Measurements from ENCODE around the gene UST.

Gene UST, protein sequence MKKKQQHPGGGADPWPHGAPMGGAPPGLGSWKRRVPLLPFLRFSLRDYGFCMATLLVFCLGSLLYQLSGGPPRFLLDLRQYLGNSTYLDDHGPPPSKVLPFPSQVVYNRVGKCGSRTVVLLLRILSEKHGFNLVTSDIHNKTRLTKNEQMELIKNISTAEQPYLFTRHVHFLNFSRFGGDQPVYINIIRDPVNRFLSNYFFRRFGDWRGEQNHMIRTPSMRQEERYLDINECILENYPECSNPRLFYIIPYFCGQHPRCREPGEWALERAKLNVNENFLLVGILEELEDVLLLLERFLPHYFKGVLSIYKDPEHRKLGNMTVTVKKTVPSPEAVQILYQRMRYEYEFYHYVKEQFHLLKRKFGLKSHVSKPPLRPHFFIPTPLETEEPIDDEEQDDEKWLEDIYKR

DNA sequence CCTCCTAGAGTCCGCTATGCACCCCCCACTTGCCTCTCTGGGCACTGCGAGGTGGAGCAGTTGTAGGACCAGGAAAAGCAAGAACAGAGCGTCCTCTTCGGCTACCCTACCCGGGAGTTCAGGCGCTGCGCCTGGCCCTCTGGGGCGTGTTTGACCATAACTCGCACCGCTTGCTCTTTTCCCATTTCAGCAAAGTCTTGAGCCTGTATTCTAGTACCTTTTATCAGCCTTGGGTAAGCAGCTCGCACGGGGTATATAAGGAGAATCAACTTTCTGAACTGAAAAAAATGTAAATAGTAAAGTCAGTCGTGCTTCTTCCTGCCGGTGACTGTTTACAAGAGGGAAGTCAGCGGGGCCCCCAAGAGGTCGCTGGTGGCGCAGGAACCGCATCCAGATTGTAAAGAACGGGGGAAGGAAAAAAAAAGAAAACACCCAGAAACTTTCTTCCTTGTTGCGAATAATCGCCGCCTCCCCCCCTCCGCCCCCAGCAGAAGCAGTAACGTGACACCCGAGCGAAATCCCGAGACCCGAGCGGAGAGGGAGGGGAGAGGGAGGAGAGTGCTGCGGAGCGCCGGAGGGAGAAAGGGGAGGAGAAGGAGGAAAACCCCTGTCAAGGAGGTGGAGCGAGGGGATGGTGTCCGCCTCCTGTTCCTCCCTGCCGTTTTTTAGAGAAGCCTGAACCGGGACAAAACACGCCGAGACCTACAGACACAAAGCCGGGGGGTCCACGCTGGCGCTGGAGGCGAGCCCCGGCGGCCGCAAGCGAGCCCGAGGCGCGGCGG is at the start of gene UST:
Gene UST, plus strand, starts transcription at position 668 of the 782 bp plus-strand sequence. CDS start 401 bp downstream, outside the sequence.
- DNase-seq (ENCODE audit: low read depth), result peak; percentile 90

DNA sequence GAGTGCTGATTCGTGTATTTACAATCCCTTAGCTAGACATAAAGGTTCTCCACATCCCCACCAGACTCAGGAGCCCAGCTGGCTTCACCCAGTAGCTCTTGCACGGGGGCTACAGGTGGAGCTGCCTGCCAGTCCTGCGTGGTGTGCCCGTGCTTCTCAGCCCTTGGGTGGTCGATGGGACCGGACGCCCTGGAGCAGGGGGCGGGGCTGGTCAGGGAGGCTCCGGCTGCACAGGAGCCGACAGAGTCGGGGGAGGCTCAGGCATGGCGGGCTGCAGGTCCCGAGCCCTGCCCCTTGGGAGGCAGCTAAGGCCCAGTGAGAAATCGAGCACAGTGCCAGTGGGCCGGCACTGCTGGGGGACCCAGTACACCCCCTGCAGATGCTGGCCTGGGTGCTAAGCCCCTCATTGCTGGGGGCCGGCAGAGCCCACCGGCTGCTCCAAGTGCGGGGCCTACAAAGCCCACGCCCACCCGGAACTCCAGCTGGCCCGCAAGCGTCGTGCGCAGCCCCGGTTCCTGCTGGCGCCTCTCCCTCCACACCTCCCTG is 48.9 kb upstream of the UST start:
- DNase-seq (ENCODE audit: low read depth), result no peak

DNA sequence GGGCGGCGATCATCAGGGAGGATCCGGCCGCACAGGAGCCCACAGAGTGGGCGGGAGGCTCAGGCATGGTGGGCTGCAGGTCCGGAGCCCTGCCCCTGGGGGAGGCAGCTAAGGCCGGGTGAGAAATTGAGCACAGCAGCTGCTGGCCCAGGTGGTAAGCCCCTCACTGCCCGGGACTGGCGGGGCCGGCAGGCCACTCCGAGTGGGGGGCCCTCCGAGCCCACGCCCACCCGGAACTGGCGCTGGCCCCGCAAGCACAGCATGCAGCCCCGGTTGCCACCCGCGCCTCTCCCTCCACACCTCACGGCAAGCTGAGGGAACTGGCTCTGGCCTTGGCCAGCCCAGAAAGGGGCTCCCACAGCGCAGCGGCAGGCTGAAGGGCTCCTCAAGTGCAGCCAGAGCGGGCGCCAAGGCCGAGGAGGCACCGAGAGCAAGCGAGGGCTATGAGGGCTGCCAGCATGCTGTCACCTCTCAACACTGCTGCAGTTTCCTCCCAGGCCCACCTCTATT is 48.1 kb upstream of the UST start:
- no peak for DNase-seq (ENCODE audit: low read depth)

DNA sequence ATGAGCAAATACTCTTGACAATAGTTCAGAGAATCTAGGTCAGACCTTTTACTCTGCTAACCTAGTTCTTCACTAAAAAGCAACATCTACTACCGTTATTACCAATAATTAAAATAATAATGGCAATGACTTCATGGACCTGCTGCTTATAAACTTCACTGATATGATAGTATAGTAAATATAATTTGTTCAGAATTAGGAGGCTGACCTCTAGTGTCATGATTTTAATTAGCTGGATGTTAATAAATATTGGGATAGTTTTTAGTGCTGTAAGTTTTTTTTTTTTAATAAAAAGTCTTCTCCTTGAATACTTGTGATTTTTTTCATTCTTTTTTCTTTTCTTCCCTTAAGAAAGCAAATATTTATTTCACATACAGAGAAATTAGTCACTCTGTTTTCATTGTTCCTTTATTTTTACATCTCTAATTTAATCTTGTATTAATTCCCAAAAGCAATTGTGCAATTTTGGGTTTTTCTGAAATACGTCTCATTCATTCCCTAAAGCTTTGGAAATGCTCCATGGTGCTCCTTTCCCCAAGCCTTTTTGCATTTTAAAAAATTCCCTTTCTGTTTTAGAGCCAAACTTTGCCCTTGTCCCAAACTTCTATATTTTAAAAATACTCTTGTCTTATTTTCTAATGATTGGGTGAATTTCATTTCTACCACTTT is 46.6 kb upstream of the UST start:
- DNase-seq (ENCODE audit: low read depth), result peak; percentile 6

DNA sequence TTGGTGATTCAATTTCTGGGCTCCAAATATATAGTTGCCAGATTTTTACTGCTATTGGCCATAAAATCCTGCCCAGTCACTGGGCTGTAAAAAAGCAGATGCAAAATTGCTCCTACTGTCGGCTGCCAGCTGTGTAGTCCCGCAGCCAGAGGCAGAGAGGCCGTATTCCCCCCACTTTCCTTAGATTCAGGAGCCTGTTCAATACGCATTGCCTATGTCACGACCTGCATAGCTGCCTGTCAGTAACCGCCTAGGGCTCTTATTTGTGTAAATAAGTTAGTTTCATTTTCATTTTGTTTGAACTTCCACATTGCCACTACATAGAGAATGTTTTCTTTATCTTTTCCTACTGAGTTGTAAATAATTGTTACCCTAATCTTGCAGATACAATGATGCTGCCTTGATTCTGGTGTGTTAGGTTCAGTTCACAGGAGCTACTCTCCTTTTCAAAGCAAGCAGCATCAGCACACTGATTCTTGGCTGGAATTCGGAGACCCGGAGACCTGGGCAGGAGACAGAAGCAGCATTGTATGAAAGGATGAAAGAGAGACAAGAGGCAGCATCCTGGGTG is 46.0 kb upstream of the UST start:
- DNase-seq (ENCODE audit: low read depth), result peak; percentile 73

DNA sequence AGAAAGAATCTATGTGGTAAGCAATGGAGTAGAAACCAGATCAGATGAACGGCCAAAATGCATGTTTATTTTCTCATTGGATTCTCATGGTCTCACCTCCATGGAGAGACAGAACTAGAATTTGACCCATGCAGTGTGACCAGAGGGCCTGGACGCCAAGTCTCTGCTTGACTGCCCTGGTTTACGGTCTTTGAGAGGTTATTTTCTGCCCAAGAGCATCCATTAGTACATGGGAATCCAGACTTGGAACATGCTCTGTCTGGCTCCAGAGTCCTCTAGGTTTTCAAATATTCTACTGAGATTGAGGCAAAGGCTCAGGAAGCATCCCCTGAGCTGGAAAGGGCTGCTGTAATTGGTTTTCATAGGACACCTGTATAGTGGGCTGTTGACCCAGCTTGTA is 45.5 kb upstream of the UST start:
- no peak for DNase-seq (ENCODE audit: low read depth)

DNA sequence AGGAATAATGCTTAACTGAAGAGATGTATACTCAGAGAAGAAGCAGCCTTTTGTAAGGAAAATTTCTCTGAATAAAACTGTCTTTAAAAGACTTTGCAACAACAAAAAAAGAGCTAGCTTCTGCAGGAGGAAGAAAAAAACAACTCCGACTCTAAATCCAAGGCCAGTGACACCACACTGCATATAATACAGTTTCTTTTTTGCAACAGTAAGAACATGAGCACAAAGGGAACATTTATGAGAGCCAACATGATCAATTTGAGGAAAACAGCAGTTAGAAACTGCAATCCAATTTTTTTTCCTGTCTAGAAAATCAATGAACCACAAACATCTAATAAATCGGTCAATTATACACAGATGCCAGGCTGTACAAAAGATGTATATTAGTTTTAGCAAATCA is 42.9 kb upstream of the UST start:
- DNase-seq (ENCODE audit: low read depth), result no peak

DNA sequence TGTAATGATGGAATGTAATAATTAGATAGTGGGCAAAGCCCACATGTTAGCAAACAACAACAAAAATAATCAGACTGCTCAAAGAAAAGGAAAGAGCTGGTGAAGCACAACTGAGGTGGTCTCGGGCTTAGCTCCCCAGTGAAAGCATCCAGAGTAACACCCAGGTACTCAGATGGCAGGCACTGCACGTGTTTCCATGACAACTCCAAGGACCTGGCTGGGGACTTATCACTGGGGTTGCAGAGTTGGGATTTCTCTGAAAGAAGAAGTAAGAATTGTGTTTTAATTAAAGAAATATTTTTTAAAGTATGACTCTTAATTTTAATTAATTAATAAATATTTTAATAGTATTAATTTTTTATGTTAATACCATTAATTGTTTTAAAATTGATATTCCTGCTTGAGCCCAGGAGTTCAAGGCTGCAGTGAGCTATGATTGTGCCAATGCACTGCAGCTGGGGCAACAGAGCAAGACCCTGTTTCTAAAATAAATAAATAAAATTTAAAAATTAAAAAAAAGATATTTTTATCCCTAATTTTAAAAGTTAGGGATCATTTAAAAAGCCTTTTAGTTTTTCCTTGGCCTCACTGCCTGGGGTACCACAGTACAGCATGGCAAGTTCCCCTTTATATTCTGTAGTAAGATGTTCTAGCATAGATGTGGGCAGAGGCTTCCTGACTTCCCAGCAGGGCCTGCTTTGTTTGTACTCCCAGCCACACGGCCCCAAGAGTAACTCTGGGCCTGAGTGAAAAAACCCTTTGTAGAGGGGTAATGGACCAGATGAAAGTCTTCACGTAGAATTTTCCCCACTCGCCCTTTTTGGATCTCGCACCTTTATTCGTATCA is 42.2 kb upstream of the UST start:
- no peak for DNase-seq (ENCODE audit: low read depth)

DNA sequence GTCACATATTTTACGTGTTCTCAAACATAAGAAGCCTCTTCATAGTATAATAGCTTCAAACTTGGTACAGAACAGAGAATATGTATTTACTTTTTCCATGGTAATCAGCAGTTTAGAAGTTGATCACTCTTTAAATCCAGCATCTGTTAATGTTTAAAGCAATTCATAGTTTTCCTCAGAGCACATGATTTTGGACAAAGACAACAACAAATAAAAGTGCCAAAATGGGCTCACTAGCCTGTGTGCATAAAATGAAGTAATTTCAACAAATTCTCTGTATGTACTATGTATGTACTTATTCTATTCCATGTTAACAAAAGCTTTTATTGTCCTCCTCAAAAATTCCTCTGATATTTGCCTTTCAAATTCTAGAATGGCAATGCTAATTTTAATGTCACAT is 38.1 kb upstream of the UST start:
- no peak for DNase-seq (ENCODE audit: low read depth)

DNA sequence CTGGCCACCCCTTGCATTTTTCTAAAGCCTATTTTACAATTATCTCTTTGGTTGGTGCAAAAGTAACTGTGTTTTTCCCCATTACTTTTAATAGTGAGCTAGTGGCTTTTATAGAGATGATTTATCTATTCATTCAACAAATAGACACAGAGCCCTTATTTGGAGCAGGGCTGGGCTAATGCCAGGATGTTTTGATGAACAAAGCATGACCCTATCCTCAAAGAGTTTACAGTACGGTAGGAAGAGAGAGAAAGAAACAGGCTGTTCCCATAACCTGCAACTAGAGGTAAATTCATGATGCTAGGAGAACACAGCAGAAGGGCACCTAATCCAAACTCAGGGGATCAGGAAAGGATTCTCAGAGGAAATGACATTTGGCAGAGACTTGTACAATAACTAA is 37.3 kb upstream of the UST start:
- peak; percentile 8 for DNase-seq (ENCODE audit: low read depth)

DNA sequence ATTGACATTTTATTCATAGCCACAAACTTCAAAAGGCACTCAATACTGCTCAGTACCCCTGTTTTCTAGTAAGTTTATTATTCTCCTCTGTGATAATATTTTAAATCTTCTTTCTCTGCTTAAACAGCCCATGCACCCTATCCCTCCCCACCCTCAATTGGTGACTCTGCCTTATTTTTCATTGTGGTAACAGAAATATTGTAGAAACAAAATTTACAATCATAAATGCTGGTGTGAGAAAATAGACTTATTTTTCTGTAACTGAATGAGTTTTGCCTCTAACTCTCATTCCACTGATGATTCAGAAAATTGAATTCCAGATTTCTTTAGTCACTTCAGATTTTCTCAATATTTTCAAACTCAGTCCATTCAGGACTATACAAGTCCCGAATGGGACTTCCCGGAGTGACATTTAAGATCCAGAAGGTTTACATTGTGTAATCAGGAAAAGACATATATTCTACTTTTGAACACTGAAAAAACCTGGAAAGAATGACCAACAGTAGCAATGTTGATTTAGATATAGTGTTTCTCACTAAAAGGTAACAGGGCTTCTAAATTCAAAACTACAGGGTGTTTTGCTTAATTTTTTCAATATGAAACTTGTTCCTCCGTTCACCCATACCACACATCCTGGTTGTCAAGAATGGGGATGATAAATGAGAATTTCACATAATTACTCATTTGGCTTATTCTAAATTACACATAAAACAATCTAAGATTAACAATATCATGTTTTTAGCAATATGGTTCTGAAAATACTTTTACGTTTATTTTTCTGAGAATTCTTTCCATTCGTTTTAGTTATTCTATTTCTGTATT is 34.8 kb upstream of the UST start:
- peak; percentile 44 for DNase-seq (ENCODE audit: low read depth)

DNA sequence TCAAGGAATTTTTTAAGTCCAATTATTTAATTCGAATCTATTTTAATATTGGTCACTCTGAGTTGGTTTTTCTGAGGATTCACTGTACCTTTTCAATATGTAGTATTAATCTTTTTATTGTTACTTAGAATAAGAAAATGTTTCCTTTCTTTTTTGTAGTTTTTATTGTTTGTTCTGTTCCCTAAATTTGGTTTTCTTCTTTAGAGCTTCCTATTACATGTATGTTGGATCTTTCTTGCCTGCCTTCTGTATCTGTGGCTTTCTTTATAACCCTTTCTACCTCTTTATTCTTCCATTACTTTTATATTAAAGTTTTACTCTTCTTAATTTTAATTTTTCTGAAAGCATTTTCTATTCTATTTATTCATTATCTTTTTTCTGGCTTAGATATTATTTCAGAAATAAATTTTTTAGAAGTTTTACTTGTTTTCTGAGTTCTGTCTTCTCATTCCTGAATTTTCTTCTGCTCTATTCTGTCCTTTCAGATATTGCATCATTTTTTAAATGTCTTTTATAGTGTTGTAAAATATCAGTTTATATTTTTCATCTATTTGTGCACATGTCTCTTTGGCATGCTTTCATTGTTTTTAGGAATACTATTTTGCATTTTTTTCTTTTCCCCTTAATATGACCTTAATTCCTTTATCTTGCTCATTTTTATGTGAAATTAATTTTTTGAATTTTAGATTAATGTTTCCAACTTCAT is 33.6 kb upstream of the UST start:
- DNase-seq (ENCODE audit: low read depth), result no peak

DNA sequence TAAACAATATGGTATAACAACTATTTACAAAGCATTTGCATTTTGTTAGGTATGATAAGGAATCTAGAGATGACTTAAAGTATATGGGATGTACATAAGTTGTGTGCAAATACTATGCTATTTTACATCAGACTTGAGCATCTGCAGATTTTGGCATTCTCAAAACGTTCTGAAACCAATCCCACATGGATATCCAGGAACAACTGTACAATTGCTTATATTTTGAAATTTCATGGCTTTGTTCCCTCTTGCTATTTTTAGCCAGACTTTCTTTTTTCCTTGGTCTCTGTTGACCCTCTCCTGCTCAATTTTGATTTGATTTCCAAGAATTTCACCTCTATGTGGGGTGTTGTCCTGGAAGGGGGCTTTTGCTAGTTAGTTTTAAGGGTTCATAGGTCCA is 32.9 kb upstream of the UST start:
- DNase-seq (ENCODE audit: low read depth), result no peak

DNA sequence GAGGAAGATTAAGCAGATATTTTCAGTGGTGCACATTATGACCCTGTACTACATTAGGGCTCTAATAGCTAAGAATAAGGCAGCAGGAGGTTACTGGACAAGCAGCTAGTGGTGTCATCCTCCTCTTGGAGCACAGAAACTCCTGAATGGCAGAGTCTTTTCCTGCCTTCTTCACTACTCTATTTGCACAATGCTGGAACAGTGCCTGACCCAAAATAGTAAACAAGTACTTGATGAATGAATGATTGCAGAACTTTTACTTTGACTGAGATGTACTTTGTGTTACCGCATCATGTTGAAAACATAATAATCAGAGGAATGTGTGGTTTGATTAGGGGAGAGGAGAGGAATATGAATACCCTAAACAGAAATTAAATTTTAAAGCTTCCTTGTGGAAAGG is 30.0 kb upstream of the UST start:
- no peak for DNase-seq (ENCODE audit: low read depth)

DNA sequence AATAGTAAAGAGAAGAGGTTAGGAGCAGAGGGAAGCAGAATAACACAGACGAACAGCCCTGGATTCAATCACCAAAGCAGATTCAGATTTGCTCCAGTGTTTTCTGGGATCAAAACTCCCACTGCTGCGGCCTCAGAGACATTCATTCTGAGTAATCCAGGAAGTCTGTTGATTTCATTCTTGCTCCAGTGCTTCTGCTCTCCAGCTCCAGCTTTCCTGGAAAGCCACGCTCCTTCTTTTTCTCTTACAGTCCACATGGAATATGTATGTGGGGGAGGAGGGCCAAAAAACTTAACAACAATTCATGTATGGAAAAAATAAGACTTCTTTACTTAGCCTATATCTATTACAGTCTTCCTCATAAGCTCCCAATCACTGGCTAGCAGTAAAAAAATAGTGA is 26.4 kb upstream of the UST start:
- peak; percentile 46 for DNase-seq (ENCODE audit: low read depth)

DNA sequence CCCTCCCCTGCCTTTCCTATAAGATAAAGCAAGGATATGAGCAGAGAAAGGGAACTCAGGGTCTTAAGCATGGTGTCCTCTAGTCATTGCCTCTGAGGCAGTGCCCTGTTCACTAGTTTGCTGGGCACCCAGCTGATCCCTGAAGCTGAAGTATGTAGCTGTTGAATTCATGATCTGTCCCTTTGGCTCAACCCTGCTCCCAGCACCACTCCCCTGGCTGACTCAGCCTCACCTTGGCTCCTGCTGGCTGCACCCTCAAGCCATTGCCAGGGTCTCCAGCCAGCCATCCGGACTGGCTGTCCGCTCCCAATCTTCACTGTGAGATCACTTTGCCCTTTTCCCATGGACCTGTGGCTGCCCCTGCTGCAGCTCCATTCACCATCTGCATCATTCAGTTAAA is 25.9 kb upstream of the UST start:
- peak; percentile 16 for DNase-seq (ENCODE audit: low read depth)

DNA sequence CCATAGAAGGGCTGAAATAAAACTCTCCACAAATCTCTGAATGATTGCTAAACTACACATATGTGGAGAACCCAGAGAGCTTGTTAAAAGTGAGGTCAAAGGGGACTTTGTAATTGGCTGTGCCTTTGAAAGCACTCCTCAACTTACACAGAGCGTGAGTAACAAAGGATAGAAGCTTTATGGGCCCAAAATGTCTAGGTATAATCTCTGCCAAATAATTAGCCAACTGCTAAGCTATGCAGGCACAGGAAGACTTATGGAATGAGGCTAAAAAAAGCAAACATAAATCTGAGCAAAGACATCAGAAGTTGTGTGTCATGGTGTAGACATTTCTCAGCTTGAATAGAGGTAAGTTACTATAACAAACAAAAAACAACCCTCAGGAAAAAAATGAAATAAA is 23.3 kb upstream of the UST start:
- peak; percentile 77 for DNase-seq (ENCODE audit: low read depth)

DNA sequence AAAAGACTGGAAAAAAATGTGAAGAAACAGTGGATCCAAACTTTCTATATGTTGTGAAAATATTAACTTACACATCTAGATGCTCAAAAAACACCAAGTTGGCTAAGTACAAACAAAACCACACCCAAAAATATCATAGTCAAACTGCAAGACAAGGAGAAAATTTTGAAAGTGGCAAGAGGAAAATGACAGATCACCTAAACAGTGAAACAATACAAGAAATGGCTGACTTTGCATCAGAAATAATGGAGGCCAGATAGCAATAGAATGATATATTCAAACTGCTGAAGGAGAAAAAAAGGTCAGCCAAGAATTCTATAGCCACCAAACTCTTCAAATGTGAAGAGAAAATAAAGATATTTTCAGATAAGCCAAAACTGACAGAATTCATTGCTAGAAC is 22.4 kb upstream of the UST start:
- no peak for DNase-seq (ENCODE audit: low read depth)

DNA sequence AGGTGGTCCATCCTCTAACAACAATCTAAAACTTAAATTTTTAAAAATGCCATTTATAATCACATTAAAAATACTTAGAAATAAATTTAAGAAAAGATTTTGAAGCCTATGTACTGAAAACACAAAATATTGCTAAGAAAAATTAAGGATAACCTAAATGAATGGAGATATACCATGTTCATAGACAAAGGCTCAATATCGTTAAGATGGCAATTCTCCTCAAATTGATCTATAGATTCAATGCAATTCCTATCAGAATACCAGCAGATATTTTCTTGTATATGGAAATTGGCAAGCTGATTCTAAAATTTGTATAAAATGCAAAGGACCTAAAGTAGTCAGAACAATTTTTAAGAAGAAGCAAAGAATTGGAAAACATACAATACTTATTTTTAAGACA is 19.7 kb upstream of the UST start:
- no peak for DNase-seq (ENCODE audit: low read depth)

DNA sequence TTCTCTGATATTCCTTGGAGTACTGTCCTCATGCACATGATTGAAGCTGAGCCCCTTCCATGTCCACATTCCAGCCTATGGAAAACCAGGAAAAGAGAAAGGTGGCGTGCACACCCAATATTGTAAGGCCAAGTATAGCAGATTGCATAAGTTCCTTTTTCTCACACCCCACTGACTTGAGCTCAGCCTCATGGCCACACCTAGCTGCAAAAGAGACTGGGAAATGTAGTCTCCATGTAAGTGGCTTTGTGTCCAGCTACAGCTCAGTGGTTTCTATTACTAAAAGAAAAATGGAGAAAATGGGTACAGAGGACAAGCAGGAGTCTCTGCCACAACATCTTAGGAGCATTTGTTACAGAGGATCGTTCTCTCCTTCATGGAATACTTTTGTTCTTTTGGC is 10.8 kb upstream of the UST start:
- no peak for DNase-seq (ENCODE audit: low read depth)
